ENCODE data around the gene SLA2.

SLA2 gene

GRCh38 chr20:36607586-36608387, 38.2 kb downstream of the SLA2 start:
- no peak for DNase-seq (ENCODE audit: low read depth)

- DNase-seq (ENCODE audit: low read depth): no peak
Observed at GRCh38 chr20:36606158-36607066, 39.6 kb downstream of the SLA2 start.

DNA sequence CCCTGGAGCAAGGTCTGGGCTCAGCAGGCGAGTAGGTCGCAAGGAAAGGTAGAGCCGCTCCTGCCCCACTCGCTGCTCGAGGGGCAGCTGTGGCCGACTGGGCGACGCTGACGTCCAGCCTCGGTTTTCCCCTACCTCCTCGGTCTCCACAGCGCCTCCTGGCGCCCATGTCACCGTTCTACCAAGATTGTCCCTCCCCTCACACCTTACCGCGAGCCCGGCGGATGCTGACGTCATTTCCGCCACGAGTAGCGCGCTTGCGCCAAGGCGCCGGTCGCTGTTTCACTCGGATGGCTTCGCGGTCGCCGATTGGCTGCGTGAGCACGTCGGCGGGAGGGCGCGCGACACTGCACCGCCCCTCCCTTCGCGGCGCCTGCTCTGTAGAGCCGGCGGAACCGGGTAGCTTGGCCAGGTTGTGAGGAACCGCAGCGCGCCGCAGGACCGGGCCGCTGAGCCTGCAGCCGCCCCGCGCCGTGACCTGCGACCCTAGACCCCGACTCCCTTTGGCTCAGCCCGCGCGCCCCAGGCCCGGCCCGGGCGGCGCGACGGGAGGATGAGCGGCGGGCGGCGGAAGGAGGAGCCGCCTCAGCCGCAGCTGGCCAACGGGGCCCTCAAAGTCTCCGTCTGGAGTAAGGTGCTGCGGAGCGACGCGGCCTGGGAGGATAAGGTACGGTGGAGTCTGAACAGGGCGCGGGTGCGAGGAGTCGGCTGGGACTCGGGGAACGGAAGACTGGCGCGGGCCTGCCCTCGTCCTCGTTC, 40.4 kb downstream of the SLA2 start, which contains the start of gene RAB5IF:
RAB5IF (plus strand) TSS at position 381 of the 759 bp plus-strand sequence; CDS start at position 554, 173 bp downstream.
- DNase-seq (ENCODE audit: low read depth): peak; percentile 99

DNA sequence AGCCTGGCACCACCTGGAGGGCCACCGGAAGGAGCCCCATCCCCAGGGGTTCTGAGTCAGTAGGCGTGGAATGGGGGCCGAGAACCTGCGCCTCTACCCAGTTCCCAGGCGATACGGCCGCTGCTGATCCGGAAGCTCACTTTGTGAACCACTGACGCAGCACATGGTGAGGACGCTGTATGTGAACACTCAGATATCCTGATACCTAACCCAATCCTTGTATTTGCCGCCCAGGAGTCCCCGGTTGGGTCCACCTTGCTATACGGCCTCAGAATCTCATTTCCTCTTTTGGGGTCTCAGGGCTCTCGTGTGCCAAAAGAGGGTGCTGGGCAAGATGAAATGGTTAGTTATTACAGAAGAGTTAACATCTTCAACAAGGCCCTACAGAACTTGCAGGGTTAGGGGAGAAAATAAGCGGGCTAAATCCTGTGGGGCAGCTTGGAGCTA, 41.0 kb downstream of the SLA2 start:
- DNase-seq (ENCODE audit: low read depth): peak; percentile 19

- DNase-seq (ENCODE audit: low read depth): no peak
Observed at GRCh38 chr20:36601540-36601939, 44.5 kb downstream of the SLA2 start.

- DNase-seq (ENCODE audit: low read depth): no peak
Observed at GRCh38 chr20:36599912-36600345, 46.1 kb downstream of the SLA2 start.

DNA sequence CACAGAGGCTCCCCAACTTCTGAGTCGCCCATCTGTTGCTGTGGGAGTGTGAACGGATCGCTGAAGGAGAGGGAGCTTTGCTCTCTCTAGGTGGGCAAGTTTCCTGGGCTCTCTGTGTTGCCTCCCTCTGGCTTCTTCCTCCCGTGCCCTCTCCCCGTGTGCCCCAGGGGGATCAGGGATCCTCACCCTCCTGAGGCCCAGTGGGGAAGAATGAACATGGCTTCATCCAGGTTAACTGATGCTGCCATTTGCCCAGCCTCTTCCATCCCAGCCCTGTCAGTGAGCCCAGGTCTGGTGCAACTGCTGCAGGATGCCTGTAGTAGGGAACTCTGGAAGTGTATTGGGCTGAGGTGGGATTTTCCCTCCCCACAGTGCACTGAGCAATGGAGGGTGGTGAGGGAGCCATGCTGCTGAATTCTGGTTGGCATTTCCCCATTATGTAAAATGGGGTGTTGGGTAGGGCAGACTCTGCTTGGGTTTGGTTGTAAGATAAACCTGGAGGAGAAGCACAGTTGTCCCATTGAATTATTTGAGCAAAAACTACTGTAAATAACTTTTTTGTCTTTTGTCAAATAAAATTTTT, 52.6 kb downstream of the SLA2 start:
- no peak for DNase-seq (ENCODE audit: low read depth)

DNA sequence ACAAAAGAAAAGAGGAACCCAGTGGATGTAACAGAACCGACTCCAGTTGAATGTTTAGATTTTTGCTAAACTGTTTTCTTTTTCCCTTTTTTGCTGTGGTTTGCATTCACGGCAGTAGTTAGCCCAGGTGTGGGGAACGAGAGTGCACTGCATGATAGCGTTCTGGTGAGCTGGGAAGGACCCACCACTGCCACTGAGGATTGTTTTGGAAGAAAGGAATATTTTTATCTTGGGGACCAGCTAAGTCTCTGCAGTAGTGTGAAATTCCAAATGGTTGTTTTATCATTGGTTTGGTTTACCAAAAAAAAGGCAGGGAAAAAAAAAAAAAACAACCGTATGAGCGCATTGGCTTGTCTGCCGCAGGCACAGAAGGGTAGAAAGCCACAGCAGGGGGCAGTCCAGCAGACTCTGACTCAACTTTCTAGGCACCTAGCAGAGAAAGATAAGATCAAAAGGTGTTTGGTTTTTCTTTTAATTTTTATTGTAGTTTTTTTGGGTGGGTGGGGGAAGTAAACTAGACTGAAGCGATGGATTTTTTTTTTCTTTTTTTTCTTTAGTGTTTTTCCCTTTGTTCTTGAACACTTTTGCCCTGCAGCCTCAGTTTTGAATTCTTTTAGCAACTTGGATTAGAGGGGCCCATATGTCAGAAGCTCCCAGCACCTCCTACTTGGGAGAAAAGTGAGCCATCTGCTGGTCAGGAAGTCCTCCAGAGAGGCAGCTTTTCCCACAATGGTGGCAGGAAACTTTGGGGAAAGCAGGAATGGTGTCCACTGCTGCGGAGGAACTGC, 53.9 kb downstream of the SLA2 start:
- peak; percentile 38 for DNase-seq (ENCODE audit: low read depth)

- DNase-seq (ENCODE audit: low read depth): no peak
Observed at GRCh38 chr20:36591281-36591680, 54.7 kb downstream of the SLA2 start.

- no peak for DNase-seq (ENCODE audit: low read depth)
Observed at GRCh38 chr20:36587388-36588070, 58.5 kb downstream of the SLA2 start.

- no peak for DNase-seq (ENCODE audit: low read depth)
Observed at GRCh38 chr20:36585410-36586125, 60.4 kb downstream of the SLA2 start.

DNA sequence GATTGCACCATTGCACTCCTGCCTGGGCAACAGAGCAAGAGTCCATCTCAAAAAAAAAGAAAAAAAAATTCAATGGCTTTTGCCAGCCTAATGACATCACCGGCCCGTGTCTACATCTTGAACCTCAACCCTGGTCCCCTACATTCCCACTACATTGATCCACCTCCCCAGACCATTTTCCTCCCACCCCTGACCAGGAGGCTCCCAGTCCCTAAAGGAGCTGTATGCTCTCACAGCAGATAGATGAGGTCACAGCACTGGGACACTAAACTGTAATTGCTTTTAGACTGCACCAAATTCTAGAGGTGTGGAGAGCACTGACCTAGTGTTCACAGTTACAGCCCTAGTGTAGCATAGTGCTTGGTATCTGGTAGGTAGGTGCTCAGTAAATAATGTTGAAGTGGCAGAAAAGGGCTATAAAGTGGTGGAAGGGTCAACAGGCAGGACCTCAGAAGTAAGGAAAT, 61.9 kb downstream of the SLA2 start:
- no peak for DNase-seq (ENCODE audit: low read depth)

DNA sequence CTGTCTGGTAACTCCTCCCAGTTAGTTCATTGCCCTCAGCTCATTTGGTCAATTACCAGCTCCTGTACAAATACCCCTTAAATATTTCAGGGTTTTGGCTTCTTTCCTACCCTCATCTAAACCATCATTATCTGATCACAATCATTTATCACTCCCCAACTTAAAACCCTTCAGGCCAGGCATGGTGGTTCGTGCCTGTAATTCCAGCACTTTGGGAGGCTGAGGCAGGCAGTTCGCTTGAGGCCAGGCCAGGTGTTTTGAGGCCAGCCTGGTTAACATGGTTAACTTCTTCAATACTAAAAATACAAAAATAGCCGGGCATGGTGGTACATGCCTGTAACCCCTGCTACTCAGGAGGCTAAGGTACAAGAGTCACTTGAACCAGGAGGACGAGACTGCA, 63.2 kb downstream of the SLA2 start:
- no peak for DNase-seq (ENCODE audit: low read depth)

GRCh38 chr20:36582322-36582721, 63.7 kb downstream of the SLA2 start:
- no peak for DNase-seq (ENCODE audit: low read depth)

- DNase-seq (ENCODE audit: low read depth): no peak
Observed at GRCh38 chr20:36579996-36580545, 65.9 kb downstream of the SLA2 start.

DNA sequence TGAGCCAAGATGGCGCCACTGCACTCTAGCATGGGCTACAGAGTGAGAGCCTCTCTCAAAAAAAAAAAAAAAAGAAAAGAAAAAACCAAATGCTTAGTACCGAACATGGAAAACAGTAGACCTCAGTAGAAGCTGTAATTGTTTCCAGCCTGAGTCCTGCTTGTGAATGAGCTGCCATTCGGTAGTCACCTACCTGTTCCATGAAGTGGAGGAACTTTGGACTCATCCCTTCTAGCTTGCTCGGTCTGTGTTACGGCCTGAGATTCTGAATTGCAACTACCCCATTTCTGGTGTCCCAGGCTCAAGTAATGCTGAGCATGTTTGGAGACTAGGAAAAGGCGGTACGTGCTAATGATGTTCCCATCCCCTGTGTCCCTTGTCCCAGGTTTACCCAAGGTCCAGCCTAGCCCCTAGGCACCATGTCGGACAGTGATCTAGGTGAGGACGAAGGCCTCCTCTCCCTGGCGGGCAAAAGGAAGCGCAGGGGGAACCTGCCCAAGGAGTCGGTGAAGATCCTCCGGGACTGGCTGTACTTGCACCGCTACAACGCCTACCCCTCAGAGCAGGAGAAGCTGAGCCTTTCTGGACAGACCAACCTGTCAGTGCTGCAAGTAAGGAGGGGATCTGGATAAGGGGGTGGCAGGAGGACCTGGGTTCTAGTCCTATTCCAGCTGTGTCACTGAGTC, 67.5 kb downstream of the SLA2 start:
- DNase-seq (ENCODE audit: low read depth): no peak

- DNase-seq (ENCODE audit: low read depth): no peak
Observed at GRCh38 chr20:36576081-36576445, 69.9 kb downstream of the SLA2 start.

DNA sequence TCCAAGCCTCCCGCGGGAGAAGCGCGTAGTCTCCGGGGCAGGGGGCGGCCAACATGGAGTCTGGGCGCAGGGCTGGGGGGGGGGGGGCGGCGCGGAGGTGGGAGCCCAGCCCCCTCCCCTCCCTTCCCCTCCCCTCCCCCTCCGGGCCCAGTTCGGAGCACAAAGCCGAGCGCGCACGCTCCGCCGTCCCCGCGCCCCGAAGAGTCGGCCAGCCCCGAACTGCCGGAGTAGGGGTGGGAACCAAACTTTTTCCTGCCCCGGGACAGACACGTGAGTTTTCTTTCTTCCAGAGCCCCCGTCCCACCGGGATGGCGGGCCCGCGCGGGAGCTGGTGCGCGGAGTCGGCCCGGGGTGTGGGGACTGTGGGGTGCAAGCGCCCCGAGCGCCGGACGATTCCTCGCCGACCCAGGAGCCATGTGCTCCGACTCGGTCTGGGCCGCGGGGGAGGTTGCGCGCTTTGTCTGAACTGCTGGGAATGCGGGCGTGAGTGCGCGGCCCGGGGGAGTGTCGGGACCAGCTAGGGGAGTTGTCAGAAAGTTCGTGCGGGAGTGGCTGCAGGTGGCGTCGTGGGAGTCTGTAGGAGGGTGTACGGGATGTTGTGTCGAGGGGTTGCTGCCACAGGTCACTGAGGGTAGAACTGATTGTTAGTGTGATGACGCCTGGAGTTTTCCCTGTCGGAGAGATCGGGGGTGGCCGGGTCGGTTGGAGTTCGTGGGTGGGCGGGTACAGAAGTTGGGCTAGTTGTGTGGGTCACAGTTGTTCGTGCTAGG, 71.4 kb downstream of the SLA2 start:
- no peak for DNase-seq (ENCODE audit: low read depth)

All from activated T-helper 1 cell treated with Interleukin-2 at 50 U/mL for 16 hours (primary cell).